Keratinocyte (primary cell): ENCODE measurements around the gene CLDN1. TPM values are rescaled to one million over a fixed set of nuclear protein-coding genes. Genes with fewer than 3 reads are reported as not detected.

Source experiments
- DNase-seq: peaks from one replicate; pipeline ENCODE4 v3.0.0-alpha.2; 2011; ENCODE audit warnings: low read depth, missing footprints, low spot score
- FAIRE-seq: peaks from 2 replicates; lab custom pipeline; 2011; peaks lifted over from hg19 to GRCh38; lab: Jason Lieb, UNC
- H2AFZ ChIP-seq: 2 replicates; pipeline ENCODE4 v1.6.0; 2012; ENCODE audit warnings: low read length, control low read depth, inconsistent platforms; ENCODE audit not compliant: control insufficient read depth
- H3K27ac ChIP-seq: 2 replicates; pipeline ENCODE4 v1.5.1; 2011; ENCODE audit warnings: low read length; ENCODE audit not compliant: control insufficient read depth, insufficient read depth
- H3K27me3 ChIP-seq: 3 replicates; pipeline ENCODE4 v1.6.0; 2011; ENCODE audit warnings: low read length; ENCODE audit not compliant: control insufficient read depth, insufficient read depth; ENCODE audit errors: extremely low read depth
- H3K36me3 ChIP-seq, 2 experiments: 2 replicates in 1 of 2; 3 replicates in 1 of 2; pipeline ENCODE4 v1.5.1; 2011; ENCODE audit warnings: low read length in 2 of 2, mild to moderate bottlenecking in 1 of 2; ENCODE audit not compliant: control insufficient read depth in 2 of 2, insufficient read depth in 2 of 2; ENCODE audit errors: extremely low read depth in 1 of 2
- H3K4me1 ChIP-seq: 3 replicates; pipeline ENCODE4 v1.5.1; 2011; ENCODE audit warnings: low read length; ENCODE audit not compliant: control insufficient read depth, insufficient read depth; ENCODE audit errors: extremely low read depth
- H3K4me2 ChIP-seq: 3 replicates; pipeline ENCODE4 v1.6.0; 2011; ENCODE audit warnings: low read depth, low read length; ENCODE audit not compliant: control insufficient read depth, insufficient read depth; ENCODE audit errors: extremely low read depth
- H3K4me3 ChIP-seq, 3 experiments: fragments of 200-600 bp in 1 of 3; sonication (generic) in 1 of 3; 2 replicates in 2 of 3; 3 replicates in 1 of 3; pipeline ENCODE4 v1.5.1; 2011 to 2016; ENCODE audit warnings: low read length in 3 of 3, mild to moderate bottlenecking in 3 of 3, control low read depth in 2 of 3, inconsistent platforms in 1 of 3, low read depth in 1 of 3, mixed read lengths in 1 of 3, mixed run types in 1 of 3, moderate library complexity in 1 of 3; ENCODE audit not compliant: control insufficient read depth in 2 of 3, insufficient read depth in 2 of 3; ENCODE audit errors: extremely low read depth in 1 of 3
- H3K79me2 ChIP-seq: 2 replicates; pipeline ENCODE4 v1.6.0; 2012; ENCODE audit warnings: low read length; ENCODE audit not compliant: control insufficient read depth, insufficient read depth
- H3K9ac ChIP-seq: 3 replicates; pipeline ENCODE4 v1.6.0; 2011; ENCODE audit warnings: low read length; ENCODE audit not compliant: control insufficient read depth, insufficient read depth; ENCODE audit errors: extremely low read depth
- H3K9me1 ChIP-seq: 3 replicates; pipeline ENCODE4 v1.6.0; 2011; ENCODE audit warnings: low read length; ENCODE audit not compliant: control insufficient read depth, insufficient read depth; ENCODE audit errors: extremely low read depth
- H3K9me3 ChIP-seq: 2 replicates; pipeline ENCODE4 v1.5.1; 2012; ENCODE audit warnings: low read depth, low read length; ENCODE audit not compliant: control insufficient read depth
- H4K20me1 ChIP-seq: 3 replicates; pipeline ENCODE4 v1.6.0; 2011; ENCODE audit warnings: low read length; ENCODE audit not compliant: control insufficient read depth, insufficient read depth; ENCODE audit errors: extremely low read depth
- CTCF ChIP-seq, 3 experiments: IDR thresholded peaks in 1 of 3; conservative IDR thresholded peaks in 1 of 3; optimal IDR thresholded peaks in 1 of 3; 2 replicates in 2 of 3; 3 replicates in 1 of 3; pipeline versions ENCODE3 to v1.5.1; 2011; ENCODE audit warnings: low read length in 3 of 3, mild to moderate bottlenecking in 3 of 3, moderate library complexity in 2 of 3, control low read depth in 1 of 3, inconsistent platforms in 1 of 3; ENCODE audit not compliant: insufficient read depth in 2 of 3; ENCODE audit errors: extremely low read depth in 1 of 3
- EZH2 ChIP-seq: IDR thresholded peaks from one replicate; pipeline ENCODE4 v1.6.1; 2012; ENCODE audit warnings: inconsistent platforms, mild to moderate bottlenecking, low read length, moderate library complexity
- dilution Hi-C: fragments of 300-500 bp; cut with MboI; formaldehyde crosslinking; loops from one replicate; pipeline ENCODE4 v1.7.0; 2020; ENCODE audit warnings: low sequenced_read_pairs; ENCODE audit not compliant: extremely low pct_ligation_motif_present
- polyA plus RNA-seq, 5 experiments: library from polyadenylated mRNA; depleted of rRNA in 3 of 5; stranded (reverse) in 3 of 5; stranded (forward) in 1 of 5; unstranded in 1 of 5; fragments of >200 nt; gene quantifications; 1 replicate in 1 of 5; 2 replicates in 3 of 5; 3 replicates in 1 of 5; pipeline versions ENCODE4 v1.2.1 to v1.2.3, GENCODE V29; 2011 to 2012; ENCODE audit warnings: missing spikeins in 2 of 5, low read depth in 1 of 5, low replicate concordance in 1 of 5

Gene CLDN1
- polyA plus RNA-seq, 1 donor (not counting 4 experiments of a cell fraction or from before 2014, with no cell fraction given), result 218 TPM

DNA sequence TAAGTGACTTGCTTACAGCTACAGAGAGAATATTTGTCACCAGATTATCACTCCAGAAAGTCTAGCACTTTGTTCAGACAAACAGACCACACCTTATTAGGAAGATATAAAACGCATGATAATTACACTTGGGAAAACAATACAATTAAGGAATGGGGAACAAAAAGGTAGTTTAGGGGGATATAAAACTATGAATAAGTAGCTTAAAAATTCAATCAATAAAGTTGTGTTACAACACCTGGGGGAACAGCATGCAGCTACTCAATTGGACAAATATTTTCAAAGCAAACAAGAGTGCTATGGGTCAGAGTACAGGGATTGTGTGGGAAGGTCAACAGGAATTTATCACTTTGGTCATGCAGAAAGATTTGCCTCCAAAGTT lies 15.1 kb downstream of the CLDN1 start:
- Histone ChIP-seq H3K79me2 (no peaks in the 10 kb centered on the region), H3K9me1 (no peaks in the 10 kb centered on the region), H3K27ac (peak overlapping the region; percentile 80), H3K9ac (no peak overlapping the region), H3K4me2 (peak overlapping the region; percentile 26), H3K4me1 (peaks cover 50% of the 10 kb centered on the region), H3K4me3 (no peak overlapping the region), H3K36me3 (peaks cover 0 to 3% of the 10 kb centered on the region in 2 experiments), H3K9me3 (no peaks in the 10 kb centered on the region), H2AFZ (no peak overlapping the region), H4K20me1 (no peaks in the 10 kb centered on the region), H3K27me3 (no peaks in the 10 kb centered on the region)
- dilution Hi-C loops, result no loop called here
- no peak for FAIRE-seq
- DNase-seq, result no peak
- TF ChIP-seq EZH2 (no peak), CTCF (optimal IDR thresholded peaks at IDR 0.05 in 1 of 3, IDR thresholded peaks at IDR 0.05 in 1 of 3, conservative IDR thresholded peaks at IDR 0.05 in 1 of 3; ENCODE audit: extremely low read depth in 1 of 3, insufficient read depth in 2 of 3, low read length in 3 of 3) (no peak)

DNA sequence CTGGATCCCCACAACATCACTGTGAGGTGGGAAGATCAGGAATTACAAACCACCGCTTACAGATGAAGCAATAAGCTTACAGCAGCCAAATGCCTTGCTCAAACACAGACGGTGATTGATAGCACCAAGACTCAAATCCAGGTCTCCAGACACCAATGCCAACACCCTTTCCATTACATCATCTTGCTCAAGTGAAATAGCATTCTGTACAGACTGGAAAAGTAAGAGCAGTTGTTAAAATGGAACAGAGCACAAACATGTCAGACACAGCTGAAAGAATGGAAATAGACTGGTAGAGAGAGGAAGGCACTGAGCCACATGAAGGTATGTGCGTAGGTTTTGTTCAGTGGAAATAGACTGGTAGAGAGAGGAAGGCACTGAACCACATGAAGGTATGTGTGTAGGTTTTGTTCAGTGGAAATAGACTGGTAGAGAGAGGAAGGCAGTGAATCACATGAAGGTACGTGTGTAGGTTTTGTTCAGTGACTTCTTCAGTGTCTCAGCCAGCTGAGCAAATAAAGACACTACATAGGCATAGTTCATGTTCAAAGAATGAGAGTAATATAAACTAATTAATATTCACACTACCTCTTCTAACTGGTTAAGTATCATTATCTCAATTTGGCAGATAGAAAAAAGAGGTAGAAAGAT lies 15.6 kb downstream of the CLDN1 start:
- Histone ChIP-seq H3K4me1 (peaks cover 55% of the 10 kb centered on the region), H3K9ac (peak overlapping the region; percentile 58), H3K4me2 (peak overlapping the region; percentile 26), H3K9me1 (no peaks in the 10 kb centered on the region), H4K20me1 (no peaks in the 10 kb centered on the region), H3K4me3 (no peak overlapping the region), H3K27me3 (no peaks in the 10 kb centered on the region), H3K36me3 (peaks cover 0 to 3% of the 10 kb centered on the region in 2 experiments), H3K79me2 (no peaks in the 10 kb centered on the region), H3K27ac (peak overlapping the region; percentile 80), H3K9me3 (no peaks in the 10 kb centered on the region), H2AFZ (peak overlapping the region; percentile 65)
- FAIRE-seq (peak; percentile 96), DNase-seq (no peak)
- no peak for TF ChIP-seq CTCF (optimal IDR thresholded peaks at IDR 0.05 in 1 of 3, IDR thresholded peaks at IDR 0.05 in 1 of 3, conservative IDR thresholded peaks at IDR 0.05 in 1 of 3; ENCODE audit: extremely low read depth in 1 of 3, insufficient read depth in 2 of 3, low read length in 3 of 3)
- TF ChIP-seq EZH2, result no peak
- dilution Hi-C loops, result no loop called here
